Forelimb muscle (tissue), 1 donor: ENCODE data around the gene NTMT1. TPM values are rescaled to one million over a fixed set of nuclear protein-coding genes. Genes with fewer than 3 reads are reported as not detected.
A peak's percentile ranks its signal among the peaks of the same experiment; 100 is the strongest.

Source experiments
- DNase-seq: peaks from one replicate; pipeline ENCODE4 v3.0.0-alpha.2; 2013; ENCODE audit warnings: low read depth
- polyA plus RNA-seq: library from polyadenylated mRNA; unstranded; fragments of 120-200 nt; gene quantifications from one replicate; pipeline ENCODE4 v1.2.1, GENCODE V29; 2013; ENCODE audit not compliant: insufficient read length

NTMT1 gene
- polyA plus RNA-seq, 1 donor, result 37.3 TPM

DNA sequence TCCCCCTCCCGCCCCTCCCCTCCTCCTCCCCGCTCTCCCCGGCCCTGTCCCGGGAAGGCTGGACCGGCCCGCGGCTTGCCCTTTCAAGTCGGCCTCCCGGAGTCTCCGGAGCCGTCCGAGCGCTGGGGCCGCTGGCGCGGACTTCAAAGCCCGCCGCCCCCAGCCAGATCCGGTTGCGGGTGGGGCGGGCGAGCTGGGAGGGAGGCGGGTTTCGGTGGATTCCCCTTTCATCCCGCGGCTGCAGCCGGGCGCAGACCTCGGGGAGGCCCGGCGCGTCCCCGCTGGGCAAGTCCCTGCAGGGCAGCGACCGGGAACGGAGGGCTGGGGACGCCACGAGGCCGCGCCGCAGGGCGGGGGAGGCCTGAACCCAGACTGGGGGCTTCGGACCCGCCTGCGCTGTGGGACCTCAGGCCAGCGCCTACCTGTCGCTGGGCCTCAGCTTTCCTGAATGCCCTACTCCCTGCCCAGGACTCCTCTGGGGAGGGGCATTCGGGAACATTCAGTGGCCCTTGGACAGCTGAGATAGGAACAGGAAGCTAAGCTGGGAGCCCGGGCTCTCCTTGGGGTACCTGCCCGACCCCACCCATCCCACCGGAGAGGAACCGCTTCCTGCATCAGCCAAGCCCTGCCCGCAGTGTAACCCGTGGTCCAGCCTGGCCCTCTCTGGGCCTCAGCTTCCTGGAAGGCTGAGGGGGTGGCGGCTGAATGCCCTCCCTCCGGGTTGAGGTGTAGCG is 28.4 kb upstream of the NTMT1 start:
- no peak for DNase-seq

DNA sequence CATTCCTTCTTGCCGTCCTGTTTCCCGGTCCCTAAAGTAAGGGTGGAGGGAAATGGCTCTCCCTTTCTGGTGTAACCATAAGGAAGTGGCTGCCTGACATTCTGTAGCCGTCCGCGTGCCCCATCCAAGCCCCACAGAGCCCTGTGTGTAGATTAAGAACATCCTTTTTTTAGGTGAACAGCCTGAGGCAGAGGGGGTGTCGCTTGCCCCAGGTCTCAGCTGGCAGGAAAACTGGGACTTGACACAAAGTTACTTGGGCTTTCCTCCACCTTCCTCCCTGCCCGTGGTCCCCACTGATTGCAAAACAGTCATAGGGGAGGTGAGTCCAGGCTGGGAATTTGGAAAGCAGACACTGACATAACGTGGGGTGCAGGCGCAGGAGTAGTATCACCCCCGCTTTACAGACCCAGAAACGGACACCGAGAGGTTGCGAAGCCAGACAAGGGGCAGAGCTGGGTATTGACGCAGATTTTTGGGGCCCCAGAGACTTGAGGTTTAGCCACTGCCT is 27.8 kb upstream of the NTMT1 start:
- DNase-seq, result no peak

DNA sequence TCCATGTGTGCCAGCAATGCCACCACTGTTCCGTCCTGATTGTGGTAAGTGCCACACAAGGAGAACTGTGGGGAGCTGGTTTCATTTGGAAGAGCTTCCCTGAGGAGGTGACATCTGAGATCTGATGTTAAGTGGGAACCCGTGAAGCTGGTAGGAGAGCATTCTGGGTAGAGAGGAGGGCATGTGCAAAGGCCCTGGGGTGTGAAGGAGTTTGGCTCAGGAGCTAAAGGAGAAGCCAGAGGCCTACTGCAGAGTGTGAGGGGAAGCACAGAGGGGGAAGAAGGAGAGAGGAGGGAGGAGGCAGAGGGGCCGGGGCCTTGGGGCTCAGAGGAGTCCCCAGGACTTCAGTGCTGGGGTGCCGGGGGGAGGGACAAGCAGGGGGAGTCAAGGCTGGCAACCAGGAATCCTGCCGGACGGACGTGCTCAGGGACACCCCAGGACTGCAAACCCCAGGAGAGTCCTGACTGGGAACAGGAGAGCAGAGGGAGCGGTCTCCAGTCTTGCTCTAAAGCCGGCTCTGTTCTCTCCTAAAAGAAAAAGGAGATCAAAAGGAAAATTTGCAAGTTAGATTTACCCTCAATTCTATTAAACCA is 24.8 kb upstream of the NTMT1 start:
- DNase-seq, result no peak

DNA sequence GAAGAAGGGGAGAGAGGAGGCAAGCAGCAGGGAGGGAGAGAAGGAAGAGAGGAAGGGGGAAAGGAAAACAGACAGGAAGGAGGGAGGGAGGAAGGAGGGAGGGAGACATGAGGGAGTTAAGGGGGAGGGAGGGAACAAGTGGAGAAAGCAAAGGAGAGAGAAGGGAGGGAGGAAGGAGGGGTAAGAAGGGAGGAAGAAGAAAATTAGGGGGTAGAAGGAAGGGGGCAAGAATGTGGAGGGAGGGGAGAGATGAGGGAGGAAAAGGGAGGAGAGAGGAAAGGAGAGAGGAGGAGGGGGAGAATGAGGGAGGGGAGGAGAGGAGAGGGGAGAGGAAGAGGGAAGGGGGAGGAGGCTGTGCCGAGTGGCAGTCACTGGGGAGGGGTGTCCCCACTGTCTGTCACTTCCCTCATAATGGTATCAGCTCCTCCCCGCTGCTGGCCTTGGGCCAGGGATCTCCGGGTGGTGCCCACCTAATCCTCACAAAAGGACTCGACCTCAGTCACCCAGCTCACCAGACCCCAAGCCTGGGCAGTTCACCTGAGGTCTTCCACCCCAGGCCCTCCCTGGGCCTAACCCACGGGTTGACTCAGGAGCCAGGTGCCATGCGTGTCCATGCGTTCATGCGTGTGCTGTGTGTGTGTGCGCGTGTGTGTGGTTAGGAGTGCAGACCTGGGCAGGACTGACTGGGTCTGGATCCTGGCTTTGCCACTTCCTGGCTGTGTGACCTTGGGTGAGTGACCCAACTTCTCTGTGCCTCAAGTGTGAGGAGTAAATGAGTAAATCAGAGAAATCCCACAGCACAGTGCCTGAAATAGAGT is 23.2 kb upstream of the NTMT1 start:
- no peak for DNase-seq

DNA sequence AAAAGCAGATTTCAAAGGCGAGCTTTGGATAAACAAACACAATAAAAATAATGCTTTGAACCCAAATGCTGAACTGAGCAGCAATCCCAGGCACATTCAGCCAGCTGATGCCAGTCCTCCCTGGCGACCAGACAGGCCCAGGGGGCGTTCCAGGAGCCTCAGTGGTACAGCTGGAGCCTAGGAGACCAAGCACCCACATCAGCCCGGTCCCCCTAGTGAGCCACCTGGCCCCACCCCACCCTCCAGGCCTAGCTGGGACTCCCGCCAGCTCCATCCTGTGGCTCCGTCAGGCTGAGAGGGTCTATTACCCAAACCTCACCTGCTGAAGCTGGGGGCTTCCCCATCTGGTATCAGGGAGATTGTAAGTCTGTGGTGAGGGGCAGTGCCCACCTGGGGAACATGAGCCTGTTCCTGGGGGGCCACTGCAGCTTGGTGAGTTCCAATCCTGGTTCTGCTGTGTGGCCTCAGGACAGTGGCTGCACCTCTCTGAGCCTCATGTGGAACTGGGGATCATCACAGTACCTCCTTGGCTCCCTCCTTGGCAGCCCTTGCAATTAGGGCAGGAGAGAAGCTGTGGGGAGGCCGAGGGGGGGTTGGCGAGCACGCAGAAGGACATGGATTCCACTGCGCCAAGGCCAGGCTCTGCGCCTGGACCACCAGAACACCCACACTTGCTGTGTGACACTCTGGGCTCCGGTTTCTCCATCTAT is 21.8 kb upstream of the NTMT1 start:
- no peak for DNase-seq

DNA sequence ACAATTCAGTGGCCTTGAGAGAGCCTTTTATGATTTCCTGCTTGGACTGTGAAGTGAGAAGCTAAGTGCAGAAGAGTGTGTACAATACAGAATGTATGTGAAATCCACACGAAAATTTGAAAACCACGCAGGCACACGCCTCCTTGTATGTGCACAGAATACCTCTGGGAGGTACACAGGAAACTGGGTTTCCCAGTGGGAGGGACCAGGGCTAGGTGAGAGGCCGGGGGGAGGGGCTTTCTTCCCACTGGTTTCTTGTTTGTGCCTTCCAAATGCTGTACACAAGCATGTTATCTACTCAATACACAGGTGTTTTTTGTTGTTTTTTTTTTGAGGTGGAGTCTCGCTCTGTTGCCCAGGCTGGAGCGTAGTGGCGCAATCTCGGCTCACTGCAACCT is 21.2 kb upstream of the NTMT1 start:
- DNase-seq, result no peak

DNA sequence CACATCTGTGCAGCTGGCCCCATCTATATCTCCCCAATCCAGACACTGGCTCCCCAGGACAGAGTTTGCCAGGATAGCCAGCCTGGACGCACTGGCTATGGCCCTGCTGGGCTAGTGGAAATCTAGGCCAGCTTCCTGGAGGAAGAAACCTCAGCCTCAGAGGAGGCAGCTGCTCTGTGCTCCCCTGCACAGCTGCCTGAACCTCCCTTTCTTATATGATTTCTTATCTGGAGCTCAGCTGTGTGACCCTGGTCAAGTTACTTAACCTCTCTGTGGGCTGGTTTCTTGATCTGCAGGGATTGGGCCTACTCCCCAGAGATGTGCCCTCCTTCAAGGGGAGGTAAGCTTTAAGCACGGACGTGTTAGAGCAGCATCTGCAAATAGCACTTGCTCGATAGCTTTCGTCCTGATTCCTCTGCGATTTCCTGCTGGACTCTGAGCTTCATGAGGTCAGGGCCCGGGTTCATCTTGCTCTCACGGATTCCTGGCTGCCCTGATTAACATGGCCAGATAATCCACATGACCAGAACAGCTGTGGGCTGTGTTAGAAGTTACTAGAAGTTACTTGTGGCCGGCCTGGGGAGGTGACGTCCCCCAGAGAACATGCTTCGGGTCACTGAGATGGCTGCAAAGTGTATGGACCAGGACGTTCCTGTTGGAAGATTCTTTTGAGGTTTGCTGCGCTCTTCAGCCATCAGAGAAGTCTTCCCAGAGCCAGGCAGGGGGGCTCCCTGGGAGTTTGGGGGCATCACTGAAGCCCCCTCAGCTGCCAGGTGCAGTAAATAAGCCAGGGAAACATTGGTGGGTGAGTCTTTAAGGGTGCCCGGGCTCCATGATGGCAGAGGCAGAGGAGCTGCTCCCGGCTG is 19.6 kb upstream of the NTMT1 start:
- DNase-seq, result no peak

DNA sequence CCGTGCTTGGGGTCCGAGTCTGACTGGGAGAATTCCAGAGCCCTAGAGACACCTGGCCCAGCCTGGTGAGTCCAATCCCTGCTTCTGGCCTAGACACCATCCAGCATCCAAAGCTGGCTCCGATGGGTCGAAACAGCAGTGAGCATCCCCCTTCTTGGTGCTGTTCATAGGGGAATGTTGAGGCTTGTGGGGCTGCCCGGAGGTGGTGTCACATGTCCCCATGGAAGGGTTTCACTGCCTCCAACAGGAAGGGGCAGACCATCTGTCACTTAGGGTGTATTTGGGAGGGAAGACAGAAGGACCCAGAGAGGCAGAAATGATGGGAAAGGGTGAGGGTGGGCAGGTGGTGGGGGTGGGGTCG is 19.0 kb upstream of the NTMT1 start:
- DNase-seq, result no peak

DNA sequence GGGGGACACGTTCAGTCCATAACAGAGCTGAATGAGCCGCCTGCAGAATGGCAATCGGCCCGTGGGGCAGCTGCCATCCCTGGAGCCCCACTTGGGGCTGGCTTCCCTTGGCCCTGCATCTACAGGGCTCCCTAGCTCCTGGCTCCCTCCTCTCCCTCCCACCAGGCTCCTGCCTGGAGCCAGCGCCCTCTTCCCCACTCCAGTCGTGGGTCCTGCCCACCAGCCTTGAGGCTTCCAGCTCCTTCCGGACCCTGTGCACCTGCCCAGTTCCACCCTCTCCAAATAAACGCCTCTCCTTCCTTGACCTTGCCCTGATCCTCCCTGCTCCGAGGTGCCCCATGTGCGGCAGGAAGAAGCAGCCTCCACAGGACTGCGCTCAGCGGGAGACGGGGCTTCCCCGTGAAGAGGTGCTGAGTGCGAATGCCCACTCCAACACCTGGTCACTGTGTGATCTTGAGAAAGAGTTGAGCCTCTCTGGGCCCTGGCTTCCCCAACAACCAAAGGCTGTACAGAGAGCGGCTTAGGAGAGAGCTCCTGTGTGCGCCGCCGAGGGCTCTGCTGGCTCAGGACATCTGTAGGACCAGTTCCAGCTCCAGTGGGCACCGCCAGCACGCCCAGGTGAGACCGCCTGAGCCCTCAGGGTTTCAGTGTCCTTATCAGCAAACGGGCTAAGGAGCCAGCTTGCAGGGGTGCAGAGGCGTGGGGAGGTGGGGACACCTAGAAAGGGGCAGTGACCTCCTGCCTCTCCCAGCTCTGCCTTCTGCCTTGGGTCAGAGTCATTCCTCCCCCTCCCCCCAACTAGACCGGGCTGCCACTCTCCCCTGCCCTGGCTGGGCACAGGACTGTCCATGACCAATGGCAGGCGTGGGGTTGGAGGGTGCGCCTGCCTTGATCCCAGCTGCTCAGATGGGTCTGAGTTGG is 17.1 kb upstream of the NTMT1 start:
- no peak for DNase-seq

DNA sequence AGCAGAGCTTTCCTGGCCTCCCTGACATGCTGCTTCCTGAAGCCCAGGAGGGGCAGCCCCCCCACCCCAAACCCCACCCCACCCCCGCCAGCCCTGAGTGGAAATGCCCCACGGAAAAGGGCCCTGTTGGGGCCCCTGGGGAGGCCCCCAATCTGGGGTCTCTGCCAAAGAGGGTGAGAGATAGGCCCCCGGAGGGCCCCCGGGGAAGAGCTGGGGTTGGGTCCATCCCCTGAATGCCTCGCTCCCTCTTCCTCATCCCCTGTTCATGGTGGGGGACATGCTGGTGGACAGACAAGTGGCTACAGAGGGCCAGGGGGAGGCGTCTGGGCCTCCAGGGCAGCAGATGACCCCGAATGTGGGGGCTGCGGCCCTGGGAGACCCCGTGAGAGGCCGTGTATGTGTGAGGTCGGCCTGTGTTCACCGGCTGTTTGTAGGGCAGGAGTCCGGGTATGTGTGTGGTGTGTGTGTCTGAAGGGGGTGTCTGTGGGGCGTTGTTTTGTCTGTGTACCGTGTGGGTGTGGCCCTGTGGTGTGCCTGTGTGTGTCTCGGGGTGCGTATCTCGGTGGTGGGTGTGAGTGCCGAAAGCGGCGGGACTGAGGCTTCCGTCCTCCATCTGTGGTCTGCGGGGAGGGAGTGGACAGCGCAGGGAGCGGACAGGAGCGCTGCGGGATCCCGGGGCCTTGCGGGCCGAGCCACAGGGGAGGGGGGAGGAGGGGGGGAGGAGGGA is 16.3 kb upstream of the NTMT1 start:
- DNase-seq, result no peak

DNA sequence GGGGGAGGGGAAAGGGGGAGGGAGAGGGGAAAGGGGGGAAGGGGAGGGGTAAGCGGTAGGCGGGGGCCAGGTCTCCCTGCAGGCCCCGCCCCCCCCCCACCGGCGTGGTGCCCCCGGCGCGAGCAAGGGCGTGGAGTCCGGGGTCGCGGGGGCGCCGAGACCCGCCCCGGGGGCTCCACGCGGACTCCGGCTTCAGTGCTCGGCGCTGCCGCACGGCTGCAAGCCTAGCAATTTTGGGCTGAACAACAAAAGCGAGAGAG is 15.8 kb upstream of the NTMT1 start:
- DNase-seq, result no peak

DNA sequence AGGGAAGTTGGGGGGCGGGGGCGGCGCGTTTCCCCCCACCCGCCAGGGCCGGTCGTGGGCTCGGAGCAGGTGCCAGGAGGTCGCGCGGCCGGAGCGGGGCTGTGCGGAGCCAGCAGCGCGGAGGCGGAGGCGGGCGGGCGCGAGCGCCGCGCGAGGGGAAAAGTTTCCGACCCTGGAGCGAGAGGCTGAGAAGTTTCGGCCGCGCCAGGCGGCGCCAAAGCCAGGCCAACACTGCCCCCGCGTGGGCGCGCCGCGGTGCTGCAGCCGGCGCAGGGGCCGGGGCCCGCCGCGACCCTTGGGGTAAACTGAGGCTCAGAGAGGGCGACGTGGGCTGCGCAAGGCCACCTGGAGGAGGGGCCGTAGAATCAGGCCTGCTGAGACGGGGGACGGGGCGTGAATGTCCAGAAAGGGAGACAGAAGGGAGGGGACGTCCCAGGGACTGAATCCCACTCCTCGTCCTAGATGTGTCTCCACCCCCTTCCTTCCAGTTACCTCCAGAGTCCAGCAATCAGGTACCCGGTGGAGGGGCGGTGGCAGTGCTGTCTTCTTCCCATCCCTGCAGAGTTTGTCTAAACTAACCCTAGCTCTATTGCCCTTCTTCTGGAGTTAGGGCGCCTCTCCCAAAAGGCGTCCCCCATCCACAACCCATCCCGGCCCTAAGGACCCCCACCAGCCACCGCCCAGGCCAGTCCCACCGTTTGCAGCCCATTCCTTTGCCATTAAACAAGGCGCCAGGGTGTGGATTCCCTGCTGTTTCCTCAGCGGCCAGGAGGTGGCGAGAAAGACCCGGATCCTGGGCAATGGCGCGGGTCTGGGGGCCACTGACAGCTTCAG is 15.3 kb upstream of the NTMT1 start:
- peak; percentile 57 for DNase-seq

DNA sequence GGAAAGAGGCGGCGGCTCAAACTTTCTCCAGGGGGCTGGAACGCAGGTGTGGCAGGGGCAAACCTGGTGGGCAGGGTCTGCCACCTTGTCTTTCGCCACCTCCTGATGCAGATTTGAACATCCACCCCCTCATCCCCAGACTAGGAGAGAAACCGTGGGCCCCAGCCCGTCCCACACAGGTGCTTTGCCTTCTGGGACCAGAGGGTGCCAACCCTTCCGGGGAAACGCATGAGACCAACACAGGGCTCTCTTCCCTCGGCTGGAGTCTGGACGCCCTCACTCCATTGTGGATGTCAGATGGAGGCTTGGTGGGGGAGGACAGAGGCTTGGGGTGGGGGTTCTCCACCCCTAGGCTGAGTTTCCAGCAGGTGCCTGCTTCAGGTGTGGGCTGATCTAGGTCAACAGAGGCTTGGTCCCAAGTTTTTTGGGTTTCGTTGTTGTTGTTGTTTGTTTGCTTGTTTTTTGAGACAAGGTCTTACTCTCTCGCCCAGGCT is 14.6 kb upstream of the NTMT1 start:
- no peak for DNase-seq

DNA sequence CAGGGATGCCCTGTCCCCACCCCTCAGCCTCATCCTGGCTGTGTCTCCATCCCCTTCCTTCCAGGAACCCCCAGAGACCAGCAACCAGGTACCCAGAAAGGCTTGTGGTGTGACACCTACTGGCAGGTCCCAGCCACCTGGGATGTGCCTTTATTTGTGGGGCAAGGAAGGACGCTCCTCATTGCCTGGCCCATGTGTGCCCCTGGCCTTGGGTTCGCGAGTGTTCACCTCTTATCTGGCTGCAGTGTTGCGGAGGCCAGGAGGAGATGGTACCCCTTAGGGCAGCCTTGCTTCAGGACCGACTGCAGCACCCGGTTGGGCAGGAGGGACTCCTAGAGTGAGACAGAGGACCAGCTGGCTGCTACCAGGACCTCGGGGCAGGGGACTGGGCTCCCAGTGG is 13.8 kb upstream of the NTMT1 start:
- DNase-seq, result no peak

DNA sequence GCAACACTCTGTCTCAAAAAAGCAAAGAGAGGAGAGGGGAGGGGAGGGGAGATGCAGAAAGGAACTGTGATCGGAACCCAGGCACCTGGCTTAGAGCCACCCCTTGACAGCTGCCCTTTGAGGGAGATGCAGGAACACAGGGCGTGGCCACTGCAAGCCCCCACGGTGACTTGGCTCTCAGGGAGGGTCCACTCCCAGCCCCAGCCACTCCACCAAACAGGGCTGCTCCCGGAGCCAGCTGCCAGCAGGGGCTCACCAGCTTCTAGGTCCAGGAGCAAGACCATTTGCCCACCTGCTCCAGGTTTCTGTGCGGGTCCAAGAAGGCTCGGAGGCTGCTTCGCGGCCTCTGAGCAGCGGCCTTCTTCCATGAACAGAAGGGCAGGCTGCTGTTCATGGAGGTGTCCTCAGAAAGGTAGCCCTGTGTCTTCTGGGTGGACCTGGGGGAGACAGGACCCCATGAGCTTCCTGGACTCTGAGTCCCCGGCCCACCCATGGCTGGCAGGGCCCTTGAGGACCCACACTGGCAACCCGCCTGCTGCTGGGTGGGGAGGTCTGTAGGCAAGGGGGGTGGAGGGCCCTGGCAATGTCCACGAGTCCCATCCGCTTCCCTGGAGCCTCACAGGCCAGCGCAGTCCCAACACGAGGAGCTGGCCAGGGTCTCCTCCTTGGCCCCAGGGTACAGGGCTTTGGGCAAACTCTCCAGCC is 13.0 kb upstream of the NTMT1 start:
- DNase-seq, result no peak

DNA sequence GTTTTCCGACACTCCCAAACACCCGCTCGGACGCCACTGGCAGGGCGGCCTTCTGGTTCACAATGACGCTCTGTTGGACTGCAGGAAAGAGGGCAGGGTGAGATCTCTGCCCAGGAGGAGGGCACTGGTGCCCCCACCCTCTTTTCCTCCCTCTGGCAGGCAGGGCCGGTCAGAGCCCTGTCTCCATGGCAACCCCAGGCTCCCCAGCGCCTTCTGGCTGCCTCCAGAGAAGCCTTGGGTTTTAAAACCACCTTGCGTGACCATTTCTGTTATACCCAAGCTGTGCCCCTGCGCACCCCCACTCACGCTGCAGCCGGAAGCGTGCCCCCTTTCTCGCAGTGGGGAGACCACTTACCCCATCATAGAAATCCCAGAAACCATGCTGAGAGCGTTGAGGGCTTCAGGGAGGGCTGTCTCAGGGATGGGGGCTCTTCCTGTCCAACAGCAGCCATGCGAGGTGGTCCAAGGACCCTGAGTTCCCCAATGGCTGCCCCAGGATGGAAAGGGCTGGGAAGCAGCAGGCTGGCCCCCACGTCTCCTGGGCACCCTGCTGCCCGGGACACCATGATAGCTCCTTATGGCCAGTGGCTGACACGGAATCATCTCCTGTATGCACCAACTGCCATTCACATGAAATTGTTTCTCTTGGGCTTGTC is 12.3 kb upstream of the NTMT1 start:
- no peak for DNase-seq

DNA sequence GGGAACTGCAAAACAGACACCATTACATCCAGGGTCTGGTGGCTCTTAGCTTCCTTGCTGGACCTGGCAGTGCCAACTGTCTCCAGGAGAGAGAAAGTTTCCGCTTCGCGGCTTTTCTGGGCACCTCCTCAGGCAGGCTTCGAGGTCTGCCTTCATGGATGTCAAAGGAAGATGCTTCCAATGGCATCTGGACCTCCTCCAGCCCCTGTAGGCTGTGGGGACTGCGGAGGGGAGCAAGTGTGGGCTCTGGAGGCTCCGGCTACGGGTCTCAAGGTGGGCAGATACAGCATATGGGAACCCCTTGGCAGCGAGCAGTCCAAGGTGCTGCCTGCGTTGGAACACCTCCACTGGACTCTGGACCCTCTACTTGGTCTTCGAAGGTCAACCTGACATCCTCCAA is 11.0 kb upstream of the NTMT1 start:
- no peak for DNase-seq
